ENCODE results near the gene FAM117B. TPM values are rescaled to one million over a fixed set of nuclear protein-coding genes. Genes with fewer than 3 reads are reported as not detected.

The FAM117B gene
- total RNA-seq, 8 experiments from 2014 or later: 1.7 to 22.0 (median 14.2) TPM

DNA sequence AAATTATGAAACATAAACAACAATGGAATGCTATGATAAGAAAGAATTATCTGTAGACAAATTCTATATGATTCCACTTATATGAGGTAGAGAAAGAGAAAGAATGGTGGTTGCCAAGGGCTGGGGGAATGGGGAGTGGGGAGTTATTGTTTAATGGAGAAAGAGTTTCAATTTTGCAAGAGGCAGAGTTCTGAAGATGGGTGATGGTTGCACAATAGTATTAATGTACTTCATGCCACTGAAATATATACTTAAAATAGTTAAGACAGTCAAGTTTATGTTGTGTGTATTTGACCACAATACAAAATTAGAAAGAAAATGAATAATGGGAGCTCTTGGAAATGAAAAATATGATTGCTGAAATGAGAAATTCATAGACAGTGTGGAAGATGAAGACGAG, 22.6 kb upstream of the FAM117B start:
- no peak overlapping the region for H3K27ac ChIP-seq
- no peaks in the 10 kb centered on the region for H3K4me1 ChIP-seq (replicated peaks in 1 of 2)
- 40 to 100% (median 83%) methylated on average over 1 of the region's 1 CpG; no CpG with 5 or more reads in 1 of the 10 experiments for WGBS, 10 experiments
- in situ Hi-C loops (cut with MboI; ENCODE audit: low pct_unique_long_range_greater_than_20kb in 2 of 9, low sequenced_read_pairs in 9 of 9, unreplicated experiment in 9 of 9): no loop called here
- no peak for ATAC-seq (replicated peaks in 6 of 8)
- H3K4me3 ChIP-seq: no peak overlapping the region

DNA sequence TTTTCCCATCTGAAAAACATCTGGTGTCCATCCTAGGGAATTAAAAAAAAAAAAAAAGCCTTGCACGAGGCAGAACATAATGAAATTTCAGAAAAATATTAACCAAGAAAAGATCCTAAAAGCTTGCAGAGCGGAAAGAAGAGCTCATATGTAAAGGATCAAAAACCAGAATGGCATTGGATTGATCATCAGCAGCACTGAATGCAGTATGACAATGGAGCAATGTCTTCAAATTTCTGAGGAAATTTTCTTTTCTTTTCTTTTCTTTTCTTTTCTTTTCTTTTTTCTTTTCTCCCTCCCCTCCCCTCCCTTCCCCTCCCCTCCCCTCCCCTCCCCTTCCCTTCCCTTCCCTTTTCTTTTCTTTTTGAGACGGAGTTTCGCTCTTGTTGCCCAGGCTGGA, 21.3 kb upstream of the FAM117B start:
- 6 to 94% (median 54%) methylated on average over 1 to 2 of the region's 4 CpGs; no CpG with 5 or more reads in 2 of the 10 experiments for WGBS, 10 experiments
- in situ Hi-C loops (cut with MboI; ENCODE audit: low pct_unique_long_range_greater_than_20kb in 2 of 9, low sequenced_read_pairs in 9 of 9, unreplicated experiment in 9 of 9): no loop called here
- Histone ChIP-seq H3K27ac (no peak overlapping the region), H3K4me3 (no peak overlapping the region), H3K4me1 (replicated peaks in 1 of 2) (no peaks in the 10 kb centered on the region)
- ATAC-seq (replicated peaks in 6 of 8): no peak

DNA sequence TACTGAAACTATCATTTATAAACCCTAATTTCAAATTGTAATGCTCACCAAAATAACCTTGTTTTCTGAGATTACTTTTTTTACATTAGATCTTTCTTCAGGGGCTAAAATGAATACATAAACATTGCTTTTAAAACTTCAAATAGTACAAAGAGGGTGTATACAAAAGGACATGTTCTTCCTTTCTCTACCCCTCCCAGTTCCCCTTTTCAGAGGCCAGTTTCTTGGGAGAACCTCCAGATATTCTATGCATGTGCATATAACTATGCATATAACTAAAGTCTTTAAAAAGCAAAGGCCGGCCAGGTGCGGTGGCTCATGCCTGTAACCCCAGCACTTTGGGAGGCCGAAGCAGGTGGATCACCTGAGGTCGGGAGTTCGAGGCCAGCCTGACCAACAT, 10.6 kb upstream of the FAM117B start:
- H3K4me3 ChIP-seq: no peak overlapping the region
- WGBS, 10 experiments: 82% methylated on average over 3 of the region's 5 CpGs; no CpG with 5 or more reads in 9 of the 10 experiments
- in situ Hi-C loops (cut with MboI; ENCODE audit: low pct_unique_long_range_greater_than_20kb in 2 of 9, low sequenced_read_pairs in 9 of 9, unreplicated experiment in 9 of 9): no loop called here
- H3K4me1 ChIP-seq (replicated peaks in 1 of 2): no peaks in the 10 kb centered on the region
- ATAC-seq (replicated peaks in 6 of 8): no peak
- H3K27ac ChIP-seq: no peak overlapping the region

DNA sequence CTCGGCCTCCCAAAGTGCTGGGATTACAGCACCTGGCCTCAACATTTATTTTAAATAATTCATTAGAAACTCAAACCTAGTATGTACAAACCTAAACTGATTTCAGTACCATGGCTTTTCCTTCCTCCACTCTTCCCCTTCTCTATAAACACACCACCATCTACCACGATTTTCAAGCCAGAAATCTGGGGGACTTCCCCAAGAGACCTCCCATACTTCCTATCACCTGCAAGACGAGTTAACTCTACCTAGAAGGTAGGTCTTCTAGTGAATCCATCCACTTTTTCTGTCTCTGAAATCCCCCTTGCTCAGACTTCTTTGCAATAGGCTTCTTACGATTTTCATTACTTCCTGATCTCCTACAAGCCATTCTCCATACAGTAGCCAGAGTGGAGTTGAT, 7.7 kb upstream of the FAM117B start:
- Histone ChIP-seq H3K4me3 (no peak overlapping the region), H3K27ac (no peak overlapping the region), H3K4me1 (replicated peaks in 1 of 2) (no peaks in the 10 kb centered on the region)
- ATAC-seq (replicated peaks in 6 of 8): no peak
- 33 to 86% (median 61%) methylated on average over 1 to 4 of the region's 4 CpGs; no CpG with 5 or more reads in 2 of the 10 experiments for WGBS, 10 experiments
- in situ Hi-C loops (cut with MboI; ENCODE audit: low pct_unique_long_range_greater_than_20kb in 2 of 9, low sequenced_read_pairs in 9 of 9, unreplicated experiment in 9 of 9): no loop called here

DNA sequence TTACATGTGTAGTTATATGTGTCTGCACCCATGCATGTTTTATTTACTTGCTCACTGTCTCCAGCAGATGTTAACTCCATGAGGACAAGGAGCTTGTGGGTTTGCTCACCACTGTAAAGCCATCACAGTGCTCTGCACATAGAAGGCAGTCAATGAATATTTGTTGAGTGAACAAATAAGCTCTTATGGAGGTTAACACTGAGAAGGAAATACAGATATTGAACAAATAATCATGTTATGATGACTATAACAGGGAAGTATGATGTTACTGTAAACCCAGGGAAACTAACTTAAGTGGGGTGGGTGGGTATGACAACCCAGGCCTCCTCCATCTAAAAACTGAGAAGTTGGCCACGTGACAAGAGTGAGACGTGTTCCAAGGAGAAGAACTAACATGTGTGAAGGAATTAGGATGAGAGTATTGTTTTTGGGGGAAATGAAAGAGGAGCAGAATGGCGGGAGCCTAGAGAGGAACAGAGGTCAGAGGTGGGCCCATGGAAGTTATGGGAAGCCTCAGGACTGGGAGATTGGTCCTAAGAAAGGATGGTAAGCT, 6.0 kb upstream of the FAM117B start:
- WGBS, 10 experiments: 17 to 100% (median 61%) methylated on average over 1 to 3 of the region's 3 CpGs; no CpG with 5 or more reads in 6 of the 10 experiments
- peak in 1 of 8 experiments; percentile 32 for ATAC-seq (replicated peaks in 6 of 8)
- Histone ChIP-seq H3K4me3 (no peak overlapping the region), H3K4me1 (replicated peaks in 1 of 2) (no peaks in the 10 kb centered on the region), H3K27ac (no peak overlapping the region)
- in situ Hi-C loops (cut with MboI; ENCODE audit: low pct_unique_long_range_greater_than_20kb in 2 of 9, low sequenced_read_pairs in 9 of 9, unreplicated experiment in 9 of 9): no loop called here

DNA sequence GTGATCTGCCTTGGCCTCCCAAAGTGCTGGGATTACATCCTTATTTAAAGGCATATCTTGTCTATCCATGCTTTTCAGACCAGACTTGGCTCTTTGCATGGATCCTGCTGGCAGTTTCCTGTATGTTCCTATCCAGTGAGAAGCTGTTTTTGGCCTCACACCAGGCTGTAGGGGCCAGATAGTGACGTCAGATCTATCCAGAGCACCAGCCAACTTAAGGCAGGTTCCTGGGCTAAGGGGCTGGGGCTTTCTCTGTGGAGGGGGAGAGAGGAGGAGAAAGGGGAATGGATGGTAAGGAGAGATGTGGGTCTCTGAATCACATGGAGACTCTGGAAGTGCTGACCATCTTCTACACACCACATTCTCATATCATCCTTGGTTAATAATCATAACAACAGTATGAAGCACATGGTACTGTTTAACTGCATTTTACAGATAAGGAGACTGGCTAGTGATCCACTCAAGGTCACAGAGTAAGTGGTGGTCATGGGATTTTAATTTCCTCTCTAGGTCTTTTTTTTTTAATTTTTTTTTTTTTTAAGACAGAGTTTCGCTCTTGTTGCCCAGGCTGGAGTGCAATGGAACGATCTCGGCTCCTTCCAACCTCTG, 2.0 kb upstream of the FAM117B start:
- no peak for ATAC-seq (replicated peaks in 6 of 8)
- WGBS, 10 experiments: 80 to 100% (median 89%) methylated on average over 1 to 4 of the region's 4 CpGs; no CpG with 5 or more reads in 3 of the 10 experiments
- in situ Hi-C loops (cut with MboI; ENCODE audit: low pct_unique_long_range_greater_than_20kb in 2 of 9, low sequenced_read_pairs in 9 of 9, unreplicated experiment in 9 of 9): no loop called here
- Histone ChIP-seq H3K27ac (no peak overlapping the region), H3K4me1 (replicated peaks in 1 of 2) (peaks cover 7 to 14% of the 10 kb centered on the region in 2 donors), H3K4me3 (no peak overlapping the region)

DNA sequence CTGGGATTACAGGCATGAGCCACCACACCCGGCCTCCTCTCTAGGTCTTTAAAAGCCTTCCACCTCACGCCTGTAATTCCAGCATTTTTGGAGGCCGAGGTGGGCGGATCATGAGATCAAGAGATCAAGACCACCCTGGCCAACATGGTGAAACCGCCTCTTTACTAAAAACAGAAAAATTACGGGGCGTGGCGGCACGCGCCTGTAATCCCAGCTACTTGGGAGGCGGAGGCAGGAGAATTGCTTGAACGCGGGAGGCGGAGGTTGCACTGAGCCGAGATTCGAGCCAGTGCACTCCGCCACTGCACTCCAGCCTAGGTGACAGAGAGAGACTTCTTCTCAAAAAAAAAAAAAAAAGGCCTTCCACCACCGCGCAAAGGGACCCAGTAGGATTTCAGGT, 1.3 kb upstream of the FAM117B start:
- no peak overlapping the region for H3K4me3 ChIP-seq
- peaks cover 7 to 14% of the 10 kb centered on the region in 2 donors for H3K4me1 ChIP-seq (replicated peaks in 1 of 2)
- in situ Hi-C loops (cut with MboI; ENCODE audit: low pct_unique_long_range_greater_than_20kb in 2 of 9, low sequenced_read_pairs in 9 of 9, unreplicated experiment in 9 of 9): no loop called here
- no peak for ATAC-seq (replicated peaks in 6 of 8)
- H3K27ac ChIP-seq: no peak overlapping the region
- 67 to 100% (median 97%) methylated on average over 1 to 16 of the region's 19 CpGs; no CpG with 5 or more reads in 4 of the 10 experiments for WGBS, 10 experiments

DNA sequence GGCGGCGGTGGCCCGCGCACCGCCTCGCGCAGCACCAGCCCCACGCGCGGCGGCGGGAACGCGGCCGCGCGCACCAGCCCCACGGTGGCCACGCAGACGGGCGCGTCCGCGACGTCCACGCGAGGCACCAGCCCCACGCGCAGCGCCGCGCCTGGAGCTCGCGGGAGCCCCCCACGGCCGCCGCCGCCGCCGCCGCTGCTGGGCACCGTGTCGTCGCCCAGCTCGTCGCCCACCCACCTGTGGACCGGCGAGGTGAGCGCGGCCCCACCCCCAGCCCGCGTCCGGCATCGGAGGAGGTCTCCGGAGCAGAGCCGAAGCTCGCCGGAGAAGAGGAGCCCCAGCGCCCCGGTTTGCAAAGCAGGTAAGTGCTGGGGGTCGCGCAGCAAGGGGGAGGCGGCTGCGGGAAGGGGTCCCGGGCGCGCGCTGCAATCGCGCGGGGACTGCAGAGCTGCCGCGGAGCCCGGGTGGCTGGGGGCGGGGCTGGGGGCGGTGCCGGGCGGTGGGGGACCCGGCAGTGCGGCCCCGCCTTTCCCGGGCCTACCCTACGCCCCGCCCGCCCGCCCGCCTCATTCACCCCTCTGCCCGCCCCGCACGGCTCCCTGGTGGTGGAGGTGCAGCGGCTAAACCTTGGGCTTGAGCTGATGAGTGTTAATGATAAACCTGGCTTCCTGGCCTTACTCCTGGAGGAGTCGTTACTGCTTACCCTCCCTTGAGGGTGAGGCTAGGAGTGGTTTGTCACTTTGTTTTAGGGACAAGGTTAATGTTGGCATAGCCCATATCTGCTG, 851 bp downstream of the FAM117B start:
- Histone ChIP-seq H3K27ac (peak overlapping the region; percentile 91 to 93), H3K4me1 (replicated peaks in 1 of 2) (peaks cover 7 to 14% of the 10 kb centered on the region in 2 donors), H3K4me3 (peak overlapping the region; percentile 79 to 97 (median 91))
- in situ Hi-C loops (cut with MboI; ENCODE audit: low pct_unique_long_range_greater_than_20kb in 2 of 9, low sequenced_read_pairs in 9 of 9, unreplicated experiment in 9 of 9): no loop called here
- 0% methylated on average over 1 of the region's 92 CpGs; no CpG with 5 or more reads in 9 of the 10 experiments for WGBS, 10 experiments
- peak; percentile 20 to 56 (median 51) for ATAC-seq (replicated peaks in 6 of 8)

DNA sequence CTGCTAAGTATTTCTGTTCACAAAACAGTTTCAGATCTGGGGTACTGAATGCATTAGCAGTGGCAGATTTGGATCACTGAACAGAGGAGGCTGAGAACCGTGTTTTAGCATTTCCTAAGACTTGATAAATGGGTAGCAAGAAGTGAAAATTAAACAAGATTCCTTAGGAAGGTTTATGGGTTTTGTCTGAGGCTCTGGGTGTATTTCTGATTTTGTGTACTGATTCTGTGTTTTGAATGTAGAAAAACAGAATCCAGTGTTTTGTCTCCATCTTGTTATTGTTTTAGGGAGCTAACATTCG, 1.4 kb downstream of the FAM117B start:
- peak in 1 of 8 experiments; percentile 0 for ATAC-seq (replicated peaks in 6 of 8)
- WGBS, 10 experiments: 0 to 5% (median 0%) methylated on average over 1 to 2 of the region's 2 CpGs; no CpG with 5 or more reads in 3 of the 10 experiments
- Histone ChIP-seq H3K4me1 (replicated peaks in 1 of 2) (peaks cover 7 to 14% of the 10 kb centered on the region in 2 donors), H3K27ac (no peak overlapping the region), H3K4me3 (peak overlapping the region; percentile 79 to 97 (median 91))
- in situ Hi-C loops (cut with MboI; ENCODE audit: low pct_unique_long_range_greater_than_20kb in 2 of 9, low sequenced_read_pairs in 9 of 9, unreplicated experiment in 9 of 9): no loop called here

DNA sequence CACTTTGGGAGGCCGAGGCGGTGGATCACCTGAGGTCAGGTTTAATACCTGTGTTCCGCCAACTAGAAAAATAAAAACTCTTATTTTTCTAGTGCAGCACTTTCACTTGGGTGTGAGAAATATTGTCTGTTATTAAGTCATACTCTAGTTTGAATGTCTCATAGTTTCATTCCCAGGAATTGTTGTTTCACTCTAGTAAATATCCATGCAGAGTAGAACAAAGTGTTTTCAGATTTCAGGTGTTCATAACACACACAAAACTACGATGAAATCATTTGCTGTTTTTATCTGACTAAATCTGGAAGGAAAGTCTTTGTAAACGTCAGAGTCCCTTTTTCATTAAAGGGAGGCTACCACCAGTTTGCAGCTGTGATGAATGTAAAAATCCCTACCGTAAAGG, 4.0 kb downstream of the FAM117B start:
- H3K4me3 ChIP-seq: no peak overlapping the region
- WGBS, 10 experiments: 68 to 100% (median 93%) methylated on average over 1 to 6 of the region's 6 CpGs
- peaks cover 11 to 14% of the 10 kb centered on the region in 2 donors for H3K4me1 ChIP-seq (replicated peaks in 1 of 2)
- no peak for ATAC-seq (replicated peaks in 6 of 8)
- in situ Hi-C loops (cut with MboI; ENCODE audit: low pct_unique_long_range_greater_than_20kb in 2 of 9, low sequenced_read_pairs in 9 of 9, unreplicated experiment in 9 of 9): no loop called here
- no peak overlapping the region for H3K27ac ChIP-seq

DNA sequence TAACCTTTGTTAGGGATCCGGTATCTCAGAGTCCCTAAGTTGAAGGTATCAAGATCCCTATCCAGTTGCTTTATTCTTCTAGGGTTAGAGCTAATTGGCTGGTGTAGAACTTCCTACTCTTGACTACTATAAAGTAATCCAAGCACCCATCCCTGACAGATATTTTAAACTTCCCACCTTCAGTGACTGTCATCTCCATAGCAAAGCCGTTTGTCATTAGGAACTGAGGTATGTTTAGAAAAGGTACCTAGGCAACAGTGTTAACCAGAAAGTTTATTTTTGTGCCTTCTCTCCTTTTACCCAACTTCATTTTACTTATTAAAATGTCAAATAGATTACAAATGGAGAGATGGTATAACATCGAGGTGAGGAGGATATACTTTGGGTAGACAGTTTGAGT, 4.5 kb downstream of the FAM117B start:
- Histone ChIP-seq H3K4me3 (no peak overlapping the region), H3K27ac (no peak overlapping the region), H3K4me1 (replicated peaks in 1 of 2) (peaks cover 11% of the 10 kb centered on the region in 2 donors)
- no peak for ATAC-seq (replicated peaks in 6 of 8)
- 50 to 100% (median 83%) methylated on average over 1 to 3 of the region's 3 CpGs; no CpG with 5 or more reads in 1 of the 10 experiments for WGBS, 10 experiments
- in situ Hi-C loops (cut with MboI; ENCODE audit: low pct_unique_long_range_greater_than_20kb in 2 of 9, low sequenced_read_pairs in 9 of 9, unreplicated experiment in 9 of 9): no loop called here

DNA sequence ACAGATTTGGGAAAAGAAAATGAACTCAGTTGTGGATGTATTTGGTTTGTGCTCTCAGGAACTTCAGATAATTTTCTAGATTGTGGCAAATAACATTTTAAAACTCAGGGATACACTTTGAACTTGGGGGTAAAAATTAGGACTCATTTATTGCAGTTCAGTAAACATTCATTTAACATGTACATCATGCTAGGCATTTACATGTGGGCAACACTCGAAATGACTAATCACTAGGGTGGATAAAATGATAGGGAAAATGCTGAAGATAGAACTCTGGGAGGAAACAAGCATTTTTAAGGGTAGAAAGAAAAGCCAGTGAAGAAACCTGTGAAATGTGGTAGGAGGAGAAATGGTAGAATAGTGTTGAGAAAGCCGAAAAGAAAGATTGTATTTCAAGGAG, 7.8 kb downstream of the FAM117B start:
- ATAC-seq (replicated peaks in 6 of 8): peak in 2 of 8 experiments; percentile 16 to 48
- in situ Hi-C loops (cut with MboI; ENCODE audit: low pct_unique_long_range_greater_than_20kb in 2 of 9, low sequenced_read_pairs in 9 of 9, unreplicated experiment in 9 of 9): no loop called here
- Histone ChIP-seq H3K4me3 (no peak overlapping the region), H3K4me1 (replicated peaks in 1 of 2) (peaks cover 0 to 4% of the 10 kb centered on the region in 2 donors), H3K27ac (no peak overlapping the region)
- WGBS, 10 experiments: 23 to 80% (median 64%) methylated on average over 1 to 2 of the region's 2 CpGs

DNA sequence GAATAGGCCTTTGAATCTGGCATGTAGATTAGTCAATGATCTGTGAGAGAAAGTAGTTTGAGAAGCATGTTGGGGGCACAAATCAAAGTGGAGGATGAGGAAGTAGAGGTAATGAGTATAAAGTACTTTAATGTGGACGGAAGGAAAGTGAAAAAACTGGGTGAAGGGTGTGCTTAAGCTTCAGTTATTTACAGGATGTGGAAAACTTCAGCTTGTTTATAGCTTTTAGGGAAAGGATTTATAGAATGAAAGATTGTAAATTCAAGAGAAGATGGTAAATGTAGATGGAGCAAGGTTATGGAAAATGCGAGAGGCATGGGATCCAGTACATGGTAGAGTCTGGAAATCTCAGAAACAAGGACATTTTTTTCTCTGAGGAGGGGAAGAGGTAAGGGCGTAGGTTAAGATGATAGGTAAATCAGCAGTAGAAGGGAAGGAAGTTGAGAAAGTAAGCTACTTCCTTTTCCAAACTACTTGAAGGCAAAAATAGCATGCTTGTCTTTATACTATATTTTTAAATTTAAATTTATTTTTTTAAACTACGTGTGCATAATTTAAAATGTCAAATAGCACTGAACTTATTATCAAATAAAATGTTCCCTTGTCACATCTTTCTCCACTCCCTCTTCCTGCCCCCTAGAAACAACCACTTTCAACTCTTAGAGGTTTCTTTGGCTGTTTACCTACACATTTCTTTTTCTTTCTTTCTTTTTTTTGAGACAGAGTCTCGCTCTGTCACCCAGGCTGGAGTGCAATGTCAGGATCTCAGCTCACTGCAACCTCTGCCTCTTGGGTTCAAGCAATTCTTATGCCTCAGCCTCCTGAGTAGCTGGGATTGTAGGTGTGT, 8.5 kb downstream of the FAM117B start:
- H3K4me3 ChIP-seq: no peak overlapping the region
- H3K27ac ChIP-seq: no peak overlapping the region
- no peak for ATAC-seq (replicated peaks in 6 of 8)
- WGBS, 10 experiments: 85 to 100% (median 93%) methylated on average over 2 to 5 of the region's 5 CpGs; no CpG with 5 or more reads in 1 of the 10 experiments
- H3K4me1 ChIP-seq (replicated peaks in 1 of 2): peaks cover 0 to 4% of the 10 kb centered on the region in 2 donors
- in situ Hi-C loops (cut with MboI; ENCODE audit: low pct_unique_long_range_greater_than_20kb in 2 of 9, low sequenced_read_pairs in 9 of 9, unreplicated experiment in 9 of 9): no loop called here

Data from motor neuron (in vitro differentiated cells).